Stimulated activated CD4-positive, alpha-beta T cell treated with anti-CD3 and anti-CD28 coated beads, Interleukin-2, amount 100 ng/mL, for 4 hours (primary cell): ENCODE measurements around the gene LIX1L.
"Not testable (repeated sequence)": the region's sequence is repeated elsewhere in the genome, so short reads cannot be mapped to it uniquely, and the experiment has no call there.

ENCODE experiments used
- DNase-seq: peaks from one replicate; pipeline ENCODE4 v3.0.0-alpha.2; 2020; ENCODE audit warnings: low read depth

The LIX1L gene

GRCh38 chr1:145936247-145936646, 21.6 kb downstream of the LIX1L start:
- DNase-seq, result no peak

GRCh38 chr1:145935708-145936107, 22.1 kb downstream of the LIX1L start:
- no peak for DNase-seq

GRCh38 chr1:145932522-145933009, 25.3 kb downstream of the LIX1L start:
- not testable (repeated sequence) for DNase-seq

GRCh38 chr1:145927916-145928643, 29.7 kb downstream of the LIX1L start:
- DNase-seq, result no peak

- peak; percentile 93 for DNase-seq
Observed at GRCh38 chr1:145927063-145927886, 30.5 kb downstream of the LIX1L start, which contains the start of gene RBM8A. Gene RBM8A (minus strand): TSS chr1:145927484. CDS start chr1:145927426, 58 bp downstream.

- peak; percentile 38 for DNase-seq
Observed at GRCh38 chr1:145926686-145927062, 31.1 kb downstream of the LIX1L start.

GRCh38 chr1:145922266-145922665, 35.6 kb downstream of the LIX1L start:
- no peak for DNase-seq

- not testable (repeated sequence) for DNase-seq
Observed at GRCh38 chr1:145920297-145920696, 37.5 kb downstream of the LIX1L start.

- no peak for DNase-seq
Observed at GRCh38 chr1:145918992-145919939, 38.6 kb downstream of the LIX1L start.

GRCh38 chr1:145918144-145918991, 39.4 kb downstream of the LIX1L start, which contains the start of gene PEX11B:
Gene PEX11B (minus strand): TSS chr1:145918717. CDS start chr1:145918688, 29 bp downstream.
- peak; percentile 87 for DNase-seq

- DNase-seq, result no peak
Observed at GRCh38 chr1:145917595-145917994, 40.2 kb downstream of the LIX1L start.

- no peak for DNase-seq
Observed at GRCh38 chr1:145916745-145917144, 41.1 kb downstream of the LIX1L start.

GRCh38 chr1:145912128-145912641, 45.6 kb downstream of the LIX1L start:
- DNase-seq, result no peak

- DNase-seq, result no peak
Observed at GRCh38 chr1:145908653-145909052, 49.2 kb downstream of the LIX1L start.

- DNase-seq, result no peak
Observed at GRCh38 chr1:145906954-145907753, 50.7 kb downstream of the LIX1L start.

- DNase-seq, result no peak
Observed at GRCh38 chr1:145901312-145902021, 56.4 kb downstream of the LIX1L start.

- no peak for DNase-seq
Observed at GRCh38 chr1:145898756-145899155, 59.1 kb downstream of the LIX1L start.

GRCh38 chr1:145897969-145898368, 59.8 kb downstream of the LIX1L start:
- DNase-seq, result no peak

GRCh38 chr1:145895471-145895870, 62.3 kb downstream of the LIX1L start:
- DNase-seq, result no peak
